Stimulated activated CD4-positive, alpha-beta T cell treated with anti-CD3 and anti-CD28 coated beads, Interleukin-2, amount 100 ng/mL, for 4 hours (primary cell): ENCODE data around the gene DNAJC17.
A peak's percentile ranks its signal among the peaks of the same experiment; 100 is the strongest.

Experiments used
- DNase-seq: peaks from one replicate; pipeline ENCODE4 v3.0.0-alpha.2; 2020; ENCODE audit warnings: low read depth

Gene DNAJC17

DNA sequence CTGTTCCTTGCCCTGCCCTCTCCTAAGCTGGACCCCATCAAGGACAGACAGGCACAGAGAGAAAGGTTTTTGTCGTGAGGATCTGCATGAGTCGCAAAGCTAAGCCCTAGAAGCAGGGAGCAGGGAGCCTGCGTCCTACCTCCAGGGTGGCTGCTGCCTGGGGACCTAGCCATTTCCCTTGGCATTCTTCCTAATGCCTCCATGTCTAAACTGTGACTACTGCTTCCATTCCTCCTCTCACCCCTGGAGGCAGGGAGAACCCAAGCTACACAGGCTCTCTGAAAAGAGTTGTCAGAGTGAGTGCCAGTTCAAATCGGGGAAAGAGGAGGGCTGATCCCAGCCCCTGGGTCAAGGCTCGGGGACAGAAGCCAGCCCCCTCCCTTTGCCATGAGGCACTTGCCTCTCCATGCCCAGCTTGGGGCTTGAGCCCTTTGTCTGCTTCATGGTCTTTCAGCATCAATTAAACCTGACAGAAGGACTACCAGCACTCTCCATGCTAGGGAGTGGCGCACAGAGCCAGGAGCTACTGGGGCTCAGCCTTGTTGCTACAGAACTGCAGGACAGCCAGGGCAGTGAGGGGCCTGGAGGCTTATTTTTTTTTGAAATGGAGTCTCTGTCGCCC, 41.0 kb downstream of the DNAJC17 start:
- DNase-seq: no peak

DNA sequence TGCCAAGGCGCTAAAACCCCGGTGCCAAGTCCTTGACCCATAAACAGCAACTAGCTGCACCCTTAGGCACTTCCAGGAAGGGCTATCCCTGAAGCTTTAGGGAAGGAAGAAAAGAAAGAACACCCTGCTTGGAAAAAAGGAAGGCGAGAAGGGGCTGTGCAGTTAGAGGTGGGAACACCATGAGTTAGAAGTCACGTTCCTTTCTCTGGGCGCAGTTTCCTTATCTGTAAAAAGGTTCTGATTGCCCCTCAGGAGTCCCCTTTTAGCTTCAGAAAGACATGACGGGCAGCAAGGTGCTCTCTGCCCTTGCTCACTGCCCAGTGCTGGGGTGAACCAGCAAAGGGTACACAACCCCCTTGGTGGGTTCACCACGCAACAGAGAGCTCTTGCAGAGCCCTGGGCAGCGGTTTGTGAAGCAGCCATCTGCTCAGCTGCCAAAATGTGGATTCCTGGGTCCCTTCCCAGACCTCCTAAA, 42.6 kb downstream of the DNAJC17 start:
- DNase-seq: no peak

DNA sequence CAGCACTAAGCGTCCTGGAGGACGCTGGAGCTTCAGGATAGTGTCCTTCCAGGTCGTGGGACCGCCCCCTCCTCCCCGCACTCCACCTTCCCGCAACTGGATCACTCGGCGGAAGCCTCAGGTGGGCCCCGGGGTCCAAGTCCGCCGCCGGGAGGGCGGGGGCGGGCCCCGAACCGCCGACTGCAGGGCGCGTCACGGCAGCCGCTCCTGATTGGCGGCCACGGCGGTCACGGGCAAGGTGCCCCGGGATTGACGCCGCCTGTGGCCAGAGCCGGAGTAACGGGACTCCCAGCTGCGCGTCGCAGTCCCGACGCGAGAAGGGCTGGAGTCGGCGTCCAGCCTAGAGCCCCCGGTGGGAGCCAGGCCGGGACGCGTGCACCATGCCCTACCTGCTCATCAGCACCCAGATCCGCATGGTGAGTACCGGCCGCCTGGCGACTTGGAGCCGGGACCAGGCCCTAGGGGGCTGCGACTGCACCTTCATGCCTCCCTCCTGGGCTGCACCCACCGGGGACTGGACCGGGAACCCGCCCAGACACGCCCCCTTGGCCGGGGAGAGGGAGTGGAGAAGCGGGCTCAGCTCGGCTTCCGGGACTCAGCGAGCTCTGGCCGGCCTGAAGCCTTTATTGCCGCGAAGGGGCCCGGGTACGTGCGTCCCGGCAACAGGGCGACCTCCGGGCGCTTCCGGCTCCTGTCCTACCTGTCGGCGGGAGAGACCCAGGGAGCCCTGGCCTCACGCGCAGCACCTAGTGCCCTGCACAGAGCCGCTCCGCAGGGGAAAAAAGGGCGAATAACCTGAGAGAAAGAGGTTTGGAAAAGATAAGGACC, 43.3 kb downstream of the DNAJC17 start, which contains the start of gene GCHFR:
GCHFR (plus strand) TSS at position 268 of the 828 bp plus-strand sequence; CDS start at position 381, 113 bp downstream.
- no peak for DNase-seq

DNA sequence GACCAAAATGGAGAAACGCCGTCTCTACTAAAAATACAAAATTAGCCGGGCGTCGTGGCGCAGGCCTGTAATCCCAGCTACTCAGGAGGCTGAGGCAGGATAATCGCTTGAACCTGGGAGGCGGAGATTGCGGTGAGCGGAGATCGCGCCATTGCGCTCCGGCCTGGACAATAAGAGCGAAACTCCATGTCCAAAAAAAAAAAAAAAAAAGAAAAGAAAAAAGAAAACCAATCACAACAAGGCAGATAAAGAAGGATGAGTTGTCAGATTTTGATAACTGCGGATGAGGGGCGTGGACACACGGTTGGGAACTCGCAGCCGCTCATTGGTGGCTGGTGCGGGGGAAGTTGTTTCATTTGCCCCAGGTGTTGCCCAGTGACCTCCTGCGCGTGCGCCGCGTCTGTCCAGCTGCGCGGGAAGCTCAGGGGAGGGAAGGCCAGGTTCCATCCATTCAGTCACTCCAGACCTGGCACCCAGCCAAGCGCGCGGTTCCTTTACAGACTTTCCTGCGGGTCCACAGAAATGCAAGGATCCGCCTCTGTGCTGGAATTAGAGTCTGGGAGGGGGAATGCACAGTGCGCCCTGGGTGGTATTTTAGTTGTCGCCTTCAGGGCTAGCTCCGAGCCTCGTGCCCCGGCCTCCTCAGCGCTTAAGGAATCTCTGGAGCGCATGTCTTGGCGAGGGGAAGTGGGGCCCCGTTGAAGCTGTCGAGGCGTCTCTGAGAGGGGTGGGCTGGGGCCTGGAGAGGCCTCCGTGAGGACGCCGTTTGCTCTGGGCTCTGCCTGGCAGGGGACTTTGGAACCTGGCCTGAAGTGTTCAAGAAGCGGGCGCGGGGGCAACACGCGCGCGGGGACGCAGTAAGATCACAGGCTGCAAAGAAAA, 44.1 kb downstream of the DNAJC17 start:
- DNase-seq: no peak

DNA sequence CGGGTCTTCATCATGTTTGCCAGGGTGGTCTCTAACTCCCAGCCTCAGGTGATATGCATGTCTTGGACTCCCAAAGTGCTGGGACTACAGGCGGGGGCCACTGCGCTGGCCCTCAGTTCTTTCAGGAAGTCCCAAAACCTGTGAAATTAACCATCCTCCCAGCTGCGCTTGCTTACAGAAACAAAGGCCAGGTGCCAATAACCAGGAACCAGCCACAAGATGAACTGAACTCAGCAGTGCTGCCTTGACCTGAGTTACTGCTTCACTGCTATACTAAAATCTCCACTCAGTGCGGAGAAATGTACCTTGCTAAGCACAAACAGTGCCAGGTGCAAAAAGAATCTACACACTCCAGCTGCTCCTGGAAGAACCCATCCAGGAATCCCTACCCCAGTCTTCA, 47.3 kb downstream of the DNAJC17 start:
- DNase-seq: no peak

DNA sequence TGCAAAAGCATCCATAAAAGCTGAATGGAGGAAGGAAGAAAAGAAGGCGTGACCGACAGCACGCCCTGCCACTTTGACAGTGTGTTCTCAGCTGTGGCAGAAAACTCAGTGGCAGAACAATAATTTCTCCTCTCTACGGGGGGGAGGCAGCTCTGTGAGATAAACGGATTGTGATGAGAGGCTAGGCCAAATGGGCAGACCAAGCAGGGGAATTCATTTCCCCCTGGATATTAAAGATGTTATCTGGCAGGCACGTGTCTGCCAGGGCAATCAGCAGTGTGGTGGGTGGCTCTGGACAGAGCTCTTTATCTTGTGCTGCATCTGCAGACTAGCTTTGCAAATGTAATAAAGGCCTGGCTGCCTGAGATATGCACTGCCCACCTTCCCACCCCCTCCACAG, 50.3 kb downstream of the DNAJC17 start:
- no peak for DNase-seq

DNA sequence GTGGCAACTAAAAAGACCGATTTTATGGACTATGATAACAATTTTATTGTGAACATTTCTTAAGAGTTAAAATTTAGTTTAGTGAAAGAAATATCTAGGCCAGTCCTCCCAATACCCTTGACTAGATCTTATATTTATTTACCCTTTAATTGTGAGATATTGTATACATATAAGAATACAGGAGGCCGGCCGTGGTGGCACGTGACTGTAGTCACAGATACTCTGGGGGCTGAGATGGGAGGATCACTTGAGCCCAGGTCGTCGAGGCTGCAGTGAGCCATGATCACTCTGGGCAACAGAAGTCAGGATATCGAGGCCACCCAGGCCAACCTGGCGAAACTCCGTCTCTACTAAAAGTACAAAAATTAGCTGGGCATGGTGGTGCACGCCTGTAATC, 51.5 kb downstream of the DNAJC17 start:
- DNase-seq: no peak

DNA sequence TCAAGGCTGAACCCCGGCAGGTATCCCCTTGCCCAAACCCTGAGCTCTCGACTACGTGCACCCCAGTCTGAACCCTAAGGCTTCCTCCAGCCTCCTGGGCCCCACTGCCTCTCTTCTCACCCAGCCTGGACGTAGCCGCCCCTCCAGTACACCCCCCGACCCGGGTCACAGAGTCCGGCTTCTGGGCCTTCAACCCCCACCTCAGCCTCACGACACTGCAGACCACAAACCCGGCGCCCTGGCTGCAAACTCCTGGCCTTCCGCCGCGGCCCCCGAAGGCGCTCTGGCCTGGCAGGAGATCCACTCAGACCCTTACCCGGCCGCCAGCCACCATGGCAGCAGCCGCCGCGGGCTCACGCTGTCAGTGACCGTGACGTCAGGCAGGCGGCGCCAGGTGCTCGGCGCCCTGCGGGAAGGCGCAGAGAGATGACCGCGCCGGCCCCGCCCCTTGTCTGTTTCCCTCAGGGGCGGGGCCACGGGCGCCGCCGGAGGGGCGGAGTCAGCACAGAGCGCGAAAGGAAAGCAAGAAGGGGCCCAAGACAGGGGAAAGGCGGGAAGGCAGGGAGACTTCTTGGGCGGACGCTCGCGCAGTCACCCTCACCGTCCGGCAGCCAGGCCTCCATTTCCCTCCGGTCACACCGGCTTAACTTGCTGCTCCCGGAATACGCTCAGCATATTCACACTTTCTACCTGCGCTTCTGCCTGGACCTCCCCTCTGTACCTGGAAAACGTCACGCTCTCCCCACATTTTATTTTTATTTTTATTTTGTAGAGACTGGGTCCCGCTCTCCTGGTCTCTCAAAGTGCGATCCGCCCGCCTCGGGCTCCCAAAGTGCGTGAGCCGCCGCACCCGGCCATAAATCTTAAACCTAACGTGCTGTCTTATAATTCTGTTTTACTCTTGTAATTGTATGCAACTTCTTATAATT, 52.1 kb downstream of the DNAJC17 start, which contains the start of gene RMDN3:
RMDN3 (minus strand) TSS at position 372 of the 929 bp plus-strand sequence. CDS start 471 bp downstream, outside the sequence.
- DNase-seq: peak; percentile 87

DNA sequence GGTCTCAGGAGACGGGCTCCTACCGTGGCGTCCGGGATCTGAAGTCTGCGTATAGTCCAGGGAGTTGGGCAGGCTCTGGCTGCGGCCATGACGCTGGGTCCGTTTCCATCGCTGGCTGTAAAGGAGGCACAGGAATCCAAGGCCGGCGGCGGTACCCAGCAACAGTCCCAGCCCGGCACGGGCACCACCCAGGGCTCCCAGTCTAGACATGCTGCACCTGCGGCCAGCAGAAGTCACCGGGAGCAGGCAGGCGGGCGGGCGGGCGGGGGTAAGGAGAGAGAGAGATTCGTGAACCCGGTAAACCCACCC, 52.7 kb downstream of the DNAJC17 start:
- DNase-seq: no peak

DNA sequence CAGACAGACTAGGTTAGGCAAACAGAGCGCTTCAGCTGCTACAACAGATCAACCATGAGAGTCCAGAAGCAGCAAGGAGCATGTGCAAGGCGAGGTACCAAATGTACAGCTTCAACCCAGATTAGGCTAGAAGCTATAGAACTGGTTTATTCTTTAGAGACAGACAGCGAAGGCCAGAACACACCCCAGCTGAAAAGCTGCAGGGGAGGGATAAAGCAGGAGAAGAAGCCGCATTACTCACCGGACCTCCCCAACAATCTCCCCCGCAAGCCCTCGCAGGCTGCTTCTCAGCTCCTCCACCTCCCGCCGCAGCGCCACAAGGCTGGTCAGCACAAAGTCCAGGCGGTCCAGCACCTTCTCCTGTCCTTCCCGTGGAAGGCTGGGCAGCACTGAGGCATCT, 55.5 kb downstream of the DNAJC17 start:
- no peak for DNase-seq

DNA sequence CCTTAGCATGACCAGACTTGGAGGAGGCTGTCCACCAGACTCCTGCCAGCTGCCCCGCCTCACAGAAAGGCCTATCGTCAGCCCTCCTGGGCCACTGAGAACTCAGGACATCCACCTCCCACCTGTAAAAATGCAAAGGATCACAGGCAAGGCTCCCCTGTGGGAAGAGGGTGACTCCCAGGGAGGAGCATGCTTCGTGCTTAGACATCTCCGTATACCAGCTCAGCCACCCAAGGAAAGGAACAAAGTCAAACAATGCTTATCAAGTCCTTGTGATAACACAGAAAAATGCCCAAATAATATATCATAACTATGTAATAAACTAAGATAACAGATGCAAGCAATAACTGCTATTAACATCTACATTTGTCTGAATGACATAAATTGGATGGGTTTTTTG, 56.4 kb downstream of the DNAJC17 start:
- DNase-seq: no peak

DNA sequence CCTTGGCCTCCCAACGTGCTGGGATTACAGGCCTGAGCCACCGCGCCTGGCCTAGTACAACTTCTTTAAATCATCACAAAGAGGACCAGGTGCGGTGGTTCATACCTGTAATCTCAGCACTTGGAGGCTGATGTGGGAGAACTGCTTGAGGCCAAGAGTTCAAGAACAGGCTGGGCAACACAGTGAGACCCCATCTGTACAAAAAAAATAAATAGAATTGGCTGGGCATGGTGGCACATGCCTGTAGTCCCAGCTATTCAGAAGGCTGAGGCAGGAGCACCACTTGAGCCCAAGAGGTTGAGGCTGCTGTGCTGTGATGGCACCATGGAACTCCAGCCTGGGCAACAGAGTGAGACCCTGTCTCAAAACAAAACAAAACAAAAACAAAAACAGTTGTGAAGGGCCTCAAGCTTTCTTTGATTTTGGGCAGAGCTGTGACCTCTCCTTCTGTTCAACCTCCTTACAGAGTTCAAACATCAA, 58.1 kb downstream of the DNAJC17 start:
- no peak for DNase-seq

DNA sequence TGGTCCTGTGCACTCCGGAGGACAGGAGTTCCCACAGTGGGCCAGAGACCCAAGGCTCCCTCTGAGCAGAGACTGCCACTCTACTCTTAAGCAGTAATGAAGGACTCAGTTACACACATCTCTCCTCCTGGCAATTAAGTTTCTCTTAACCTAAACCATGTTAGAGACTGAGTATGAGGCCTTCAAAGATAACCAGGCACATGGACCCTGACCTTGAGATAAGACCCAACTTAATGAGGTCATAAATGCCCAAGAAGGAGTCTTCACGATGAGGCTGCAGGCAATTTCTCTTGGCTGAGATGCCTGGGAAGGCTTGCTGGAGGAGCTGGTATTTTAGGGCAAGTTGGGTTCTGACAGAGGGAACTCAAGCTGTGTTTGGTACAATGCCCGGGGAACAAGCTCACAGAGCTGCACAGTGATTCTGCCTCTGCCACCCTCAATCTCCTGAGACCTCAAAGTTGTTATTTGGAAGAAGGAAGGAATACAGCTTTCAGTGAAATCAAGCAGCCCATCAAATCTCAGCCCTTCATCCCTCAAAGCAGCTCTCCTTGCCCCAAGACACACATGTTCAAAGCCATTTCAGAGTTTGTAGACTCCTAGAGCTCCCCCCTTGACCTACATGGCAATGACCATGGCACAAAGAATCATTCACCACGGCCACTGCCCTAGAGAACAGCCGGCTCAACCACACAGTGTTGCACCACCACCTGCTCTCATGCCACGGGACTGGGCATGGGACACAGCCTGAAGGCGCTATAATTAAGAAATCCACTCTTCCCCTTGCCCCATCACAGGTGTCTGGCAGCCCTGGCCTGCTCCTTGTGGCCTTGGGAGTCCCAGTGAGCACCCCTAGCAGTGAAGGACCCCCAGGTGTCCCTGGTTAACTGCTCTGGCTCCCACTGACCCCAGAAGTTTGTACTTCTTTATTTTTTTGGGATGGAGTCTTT, 59.3 kb downstream of the DNAJC17 start:
- no peak for DNase-seq

DNA sequence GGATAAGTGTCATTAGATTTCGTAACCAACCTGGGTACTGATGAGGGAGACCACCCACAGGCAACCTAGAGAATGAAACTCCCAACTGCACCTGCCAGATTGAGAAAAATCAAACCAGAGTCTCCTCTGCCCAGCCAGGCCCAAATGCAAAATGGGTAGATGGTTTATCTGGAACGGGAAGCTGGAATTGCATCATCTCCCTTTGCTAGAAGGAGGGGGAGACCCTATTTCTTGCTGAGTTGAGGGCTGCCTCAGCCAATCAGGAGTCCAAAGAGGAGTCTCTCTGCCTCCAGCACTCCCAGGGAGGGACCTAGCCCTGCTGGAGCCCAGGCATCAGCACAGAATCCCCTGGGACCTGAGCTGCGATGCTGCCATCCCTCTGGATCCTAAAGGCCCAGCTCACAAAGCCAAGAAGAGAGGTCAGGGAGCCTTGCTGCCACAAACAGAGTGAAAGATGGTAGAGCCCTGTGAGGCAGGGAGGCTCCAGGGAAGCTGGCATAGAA, 60.3 kb downstream of the DNAJC17 start:
- no peak for DNase-seq

DNA sequence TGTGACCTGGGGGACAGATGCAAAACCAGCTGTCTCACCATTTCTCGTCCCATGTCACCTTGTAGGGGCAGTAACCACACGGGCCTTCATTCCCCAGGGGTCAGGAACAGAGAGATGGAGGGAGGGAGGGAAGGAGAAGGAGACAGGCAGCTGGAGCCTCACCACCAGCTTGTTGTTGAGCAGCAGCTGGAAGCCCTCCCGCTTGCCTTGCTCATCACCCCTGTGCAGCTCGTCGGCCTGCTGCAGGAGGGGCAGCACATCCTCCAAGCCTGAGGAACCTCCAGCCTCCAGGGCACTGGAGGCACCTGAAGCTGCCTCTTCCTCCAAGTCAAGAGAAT, 62.5 kb downstream of the DNAJC17 start:
- DNase-seq: no peak

DNA sequence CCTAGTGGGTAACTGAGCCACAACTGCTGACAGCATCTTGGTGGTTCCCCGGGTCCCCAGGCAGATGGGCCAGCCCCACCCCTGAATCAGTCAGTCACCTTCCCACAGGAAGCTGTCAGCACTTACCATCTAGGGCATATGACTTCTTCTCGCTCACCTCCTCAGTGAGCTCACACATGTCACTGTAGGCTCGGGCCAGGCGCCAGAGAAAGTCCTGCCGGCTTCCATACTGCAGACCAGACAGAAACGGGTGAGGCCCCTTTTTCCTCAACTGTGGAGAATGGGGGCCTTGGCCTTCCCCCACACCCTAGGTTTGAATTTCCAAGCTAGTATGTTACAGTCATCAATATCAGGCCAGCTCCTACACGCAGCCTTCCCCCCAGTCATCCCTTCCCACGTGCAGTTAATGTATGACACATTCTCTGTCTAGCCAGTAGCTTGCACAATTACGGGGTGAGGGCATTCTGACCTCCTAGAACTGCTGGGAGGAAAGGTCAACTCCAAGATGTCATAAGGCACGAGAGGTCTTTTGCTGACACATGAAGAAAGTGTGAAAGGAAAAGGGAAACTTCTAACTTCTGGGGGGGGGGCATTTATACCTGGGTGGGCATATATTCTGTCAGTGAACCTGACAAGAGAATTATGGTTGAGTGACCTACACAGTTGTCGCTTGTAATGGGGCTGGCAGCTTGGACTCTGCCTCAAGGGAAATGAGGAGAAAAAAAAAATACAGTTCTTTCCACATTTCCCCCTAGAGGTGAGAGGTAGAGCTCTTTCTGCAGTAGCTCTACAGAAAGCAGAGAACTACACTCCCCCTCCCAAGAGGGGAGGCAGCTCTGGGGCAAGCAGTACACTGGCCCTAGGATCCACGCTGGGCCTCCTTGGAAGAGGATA, 63.1 kb downstream of the DNAJC17 start:
- DNase-seq: peak; percentile 31

DNA sequence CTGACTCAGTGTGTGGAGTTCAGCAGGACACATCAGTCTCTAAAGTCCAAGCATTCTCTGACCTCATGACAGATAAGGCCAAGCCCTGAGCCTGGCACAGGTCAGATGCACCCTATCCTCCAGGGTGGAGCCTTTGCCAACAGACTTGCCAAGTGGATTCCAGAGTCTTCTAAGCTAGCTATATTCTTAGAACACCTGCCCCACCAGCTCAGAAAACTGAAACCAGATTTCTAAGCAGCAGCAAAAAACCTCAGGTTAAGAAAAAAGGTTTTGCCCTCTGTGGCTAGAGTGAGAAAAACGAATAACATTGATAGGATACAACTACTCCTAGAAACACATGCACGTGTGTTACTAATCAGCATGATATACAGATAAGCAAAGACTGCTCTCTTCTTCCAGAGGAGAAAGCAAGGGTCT, 63.8 kb downstream of the DNAJC17 start:
- no peak for DNase-seq

DNA sequence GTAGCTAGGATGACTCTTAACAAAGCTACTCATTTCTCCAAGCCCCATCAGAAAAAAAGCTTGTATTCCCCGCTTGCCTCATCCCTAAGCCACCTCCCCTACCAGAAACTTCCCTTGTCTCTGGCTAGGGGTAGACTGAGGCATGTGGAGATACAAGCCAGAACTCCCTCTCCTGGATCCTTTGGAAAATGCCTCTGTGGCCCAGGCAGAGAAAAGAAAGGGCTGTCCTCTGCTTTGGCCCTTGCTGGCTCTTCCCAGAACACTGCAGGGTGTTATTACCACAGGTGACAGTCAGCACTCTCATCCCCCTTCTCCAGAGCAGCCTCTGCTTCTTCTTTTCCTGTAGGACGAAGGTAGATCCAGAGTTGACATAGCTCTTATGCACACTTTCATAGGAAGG, 67.4 kb downstream of the DNAJC17 start:
- no peak for DNase-seq

DNA sequence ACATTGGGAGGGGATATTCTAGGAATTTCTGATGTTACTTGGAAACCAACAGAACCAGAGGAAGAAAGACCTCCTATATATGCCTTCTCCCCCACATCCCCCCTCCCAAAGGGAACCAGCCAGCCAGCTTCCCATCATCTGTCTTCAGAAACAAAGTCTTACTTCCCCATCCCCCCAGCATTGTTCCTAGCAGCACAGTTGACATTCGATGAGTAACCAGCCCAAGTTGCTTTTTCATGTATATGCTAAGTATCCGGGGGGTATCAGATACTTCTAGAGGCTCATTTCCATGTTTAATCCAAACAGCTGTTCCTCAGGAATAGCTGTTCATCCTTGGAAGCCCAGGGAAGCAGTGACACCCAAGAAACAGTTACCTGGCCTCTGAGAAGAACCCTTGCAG, 68.2 kb downstream of the DNAJC17 start:
- DNase-seq: no peak
